DLD1 (cell line): ENCODE data around the gene HDDC2.

ENCODE experiments used
- in situ Hi-C: cut with HindIII; loops from 2 replicates; pipeline ENCODE4 v1.10.0; 2017; ENCODE audit warnings: low sequenced_read_pairs

The HDDC2 gene

DNA sequence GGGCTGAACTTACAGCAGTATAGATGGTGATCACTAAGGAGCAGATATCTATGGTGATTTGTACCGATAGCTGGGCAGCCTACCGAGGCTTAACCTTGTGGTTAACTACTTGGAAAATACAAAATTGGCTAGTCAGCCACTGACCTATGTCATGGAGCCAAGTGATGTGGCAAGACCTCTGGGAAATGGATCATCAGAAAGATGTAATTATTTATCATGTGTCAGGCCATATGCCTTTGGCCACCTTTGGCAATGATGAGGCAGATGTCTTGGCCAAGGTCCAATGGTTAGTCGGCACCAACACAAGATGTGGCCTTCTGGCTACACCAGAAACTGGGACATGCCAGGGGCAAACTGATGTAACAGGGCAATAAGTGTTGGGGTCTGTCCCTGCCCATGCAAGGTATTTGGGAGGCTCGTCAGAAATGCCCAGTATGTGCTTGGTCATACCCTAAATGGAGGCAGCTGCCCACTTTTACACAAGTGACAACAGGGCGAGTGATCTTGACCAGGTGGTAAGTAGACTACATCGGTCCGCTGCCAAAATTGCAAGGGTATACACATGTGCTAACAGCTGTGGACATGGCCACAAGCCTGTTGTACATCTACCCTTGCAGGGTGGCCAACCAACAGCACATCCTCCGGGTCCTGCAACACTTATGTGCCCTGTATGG lies 30.1 kb downstream of the HDDC2 start:
- in situ Hi-C loops = no loop called here

DNA sequence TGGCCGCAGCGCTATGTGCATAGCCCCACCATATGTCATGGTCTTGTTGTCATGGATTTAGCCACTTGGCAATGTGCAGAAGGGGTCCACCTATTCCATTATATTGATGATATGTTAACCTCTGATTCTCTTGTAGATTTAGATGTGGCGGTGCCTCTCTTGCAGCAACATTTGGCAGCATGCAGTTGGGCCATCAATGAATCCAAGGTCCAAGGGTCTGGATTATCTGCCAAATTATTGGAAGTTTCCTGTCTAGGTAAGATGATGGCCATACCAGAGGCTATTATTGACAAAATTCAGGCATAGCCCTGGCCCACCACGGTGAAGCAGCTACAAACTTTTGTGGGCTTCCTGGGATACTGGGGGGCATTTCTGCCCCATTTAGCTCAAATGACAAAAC lies 31.4 kb downstream of the HDDC2 start:
- in situ Hi-C loops = no loop called here

DNA sequence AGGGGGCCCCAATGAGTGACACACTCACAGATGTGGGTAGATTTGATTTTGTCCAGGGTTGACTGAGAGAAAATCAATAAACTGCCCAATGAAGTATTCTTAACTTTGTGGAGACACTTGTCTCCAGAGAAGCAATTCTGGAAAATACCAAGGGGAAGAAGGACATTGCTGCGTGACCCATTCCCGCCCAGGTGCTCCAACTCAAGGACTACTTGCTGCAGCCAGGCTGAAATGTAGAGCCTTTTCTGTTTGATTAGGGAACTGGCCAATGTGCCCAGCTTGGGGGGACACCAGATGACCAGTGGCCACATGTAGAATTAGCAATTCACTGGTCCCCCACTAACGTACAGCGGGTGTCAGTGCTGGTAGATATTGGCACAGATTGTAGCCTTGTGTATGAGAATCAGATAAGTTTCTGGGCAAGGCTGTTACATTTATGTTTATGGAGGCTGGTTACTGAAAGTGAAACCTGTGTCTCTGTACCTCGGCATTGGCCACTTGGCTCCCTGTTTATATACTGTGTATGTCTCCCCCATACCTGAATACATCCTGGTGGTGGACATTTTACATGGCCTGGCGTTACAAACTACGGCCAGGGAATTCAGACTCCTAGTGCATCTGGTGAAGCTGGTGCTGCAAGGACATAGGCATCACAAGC lies 32.3 kb downstream of the HDDC2 start:
- in situ Hi-C loops = no loop called here

DNA sequence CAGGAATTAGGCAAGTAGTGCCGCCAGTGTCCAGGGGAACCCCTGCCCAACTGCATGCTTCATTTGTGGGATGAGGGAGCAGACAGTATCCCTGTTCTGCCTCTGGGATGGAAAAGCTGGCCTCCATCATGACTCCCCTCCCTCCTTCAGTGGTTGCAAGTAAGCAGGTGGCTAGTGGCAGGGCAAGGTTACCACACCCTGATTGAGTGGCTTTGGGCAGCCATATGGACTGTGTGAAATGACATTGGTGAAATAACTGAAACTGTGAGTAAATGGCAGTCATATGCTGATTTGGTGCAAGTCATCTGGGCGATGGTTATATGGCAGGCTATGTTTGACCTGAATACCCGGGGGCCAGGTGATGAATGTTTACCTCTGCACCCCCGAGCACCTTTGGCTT lies 33.0 kb downstream of the HDDC2 start:
- in situ Hi-C loops = no loop called here

DNA sequence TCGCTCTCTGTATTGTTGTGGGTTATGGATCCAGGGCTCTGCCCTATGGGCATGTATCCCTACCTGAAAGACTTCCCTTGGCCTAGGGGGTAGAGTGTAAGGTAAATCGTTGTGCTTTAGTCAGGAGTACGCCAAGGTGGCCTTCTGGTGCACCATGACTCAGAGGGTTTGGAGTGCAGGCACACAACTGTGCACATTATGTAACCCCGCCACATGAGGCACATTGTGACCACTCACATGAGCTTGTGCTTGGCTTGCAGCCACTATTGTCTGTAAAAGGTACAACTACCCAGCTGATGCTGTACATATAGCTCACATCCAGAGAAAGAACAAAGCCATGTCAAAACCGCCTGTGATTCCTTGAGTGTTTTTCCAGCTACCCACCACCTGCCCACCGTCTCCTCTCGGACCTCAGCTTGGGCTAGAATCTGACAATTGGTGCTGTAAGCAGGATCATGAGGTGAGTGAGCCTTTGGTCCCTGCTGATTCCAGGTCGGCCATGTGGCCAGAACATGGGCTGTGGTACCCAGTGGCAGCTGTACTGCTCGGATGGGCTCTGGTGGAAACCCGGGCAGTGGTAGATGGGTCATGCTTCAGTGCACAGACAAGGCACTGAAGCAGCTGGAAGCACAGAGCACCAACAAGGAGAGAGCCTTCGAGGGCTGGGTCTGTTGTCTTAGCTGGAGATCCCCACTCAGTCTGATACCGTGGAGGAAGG lies 33.8 kb downstream of the HDDC2 start:
- in situ Hi-C loops = no loop called here

DNA sequence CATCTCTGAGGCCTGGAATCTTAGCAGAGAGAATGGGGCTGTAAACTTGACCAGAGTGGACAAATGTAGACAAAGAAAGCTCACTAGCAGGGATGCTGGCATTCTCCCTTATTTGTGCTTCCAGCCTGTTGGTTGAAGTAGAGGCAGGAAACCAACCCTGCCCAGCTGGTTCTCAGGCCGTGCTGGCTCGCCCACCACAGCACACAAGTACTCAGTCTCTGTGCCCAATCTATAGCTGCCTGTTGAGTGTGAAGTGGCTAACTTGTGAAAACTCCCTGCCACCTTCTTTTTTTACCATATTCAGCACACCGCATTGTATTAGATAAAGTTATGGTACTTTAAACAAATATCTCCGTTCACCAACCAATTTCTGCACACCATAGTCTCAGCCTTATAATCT lies 37.3 kb downstream of the HDDC2 start:
- in situ Hi-C loops = no loop called here

DNA sequence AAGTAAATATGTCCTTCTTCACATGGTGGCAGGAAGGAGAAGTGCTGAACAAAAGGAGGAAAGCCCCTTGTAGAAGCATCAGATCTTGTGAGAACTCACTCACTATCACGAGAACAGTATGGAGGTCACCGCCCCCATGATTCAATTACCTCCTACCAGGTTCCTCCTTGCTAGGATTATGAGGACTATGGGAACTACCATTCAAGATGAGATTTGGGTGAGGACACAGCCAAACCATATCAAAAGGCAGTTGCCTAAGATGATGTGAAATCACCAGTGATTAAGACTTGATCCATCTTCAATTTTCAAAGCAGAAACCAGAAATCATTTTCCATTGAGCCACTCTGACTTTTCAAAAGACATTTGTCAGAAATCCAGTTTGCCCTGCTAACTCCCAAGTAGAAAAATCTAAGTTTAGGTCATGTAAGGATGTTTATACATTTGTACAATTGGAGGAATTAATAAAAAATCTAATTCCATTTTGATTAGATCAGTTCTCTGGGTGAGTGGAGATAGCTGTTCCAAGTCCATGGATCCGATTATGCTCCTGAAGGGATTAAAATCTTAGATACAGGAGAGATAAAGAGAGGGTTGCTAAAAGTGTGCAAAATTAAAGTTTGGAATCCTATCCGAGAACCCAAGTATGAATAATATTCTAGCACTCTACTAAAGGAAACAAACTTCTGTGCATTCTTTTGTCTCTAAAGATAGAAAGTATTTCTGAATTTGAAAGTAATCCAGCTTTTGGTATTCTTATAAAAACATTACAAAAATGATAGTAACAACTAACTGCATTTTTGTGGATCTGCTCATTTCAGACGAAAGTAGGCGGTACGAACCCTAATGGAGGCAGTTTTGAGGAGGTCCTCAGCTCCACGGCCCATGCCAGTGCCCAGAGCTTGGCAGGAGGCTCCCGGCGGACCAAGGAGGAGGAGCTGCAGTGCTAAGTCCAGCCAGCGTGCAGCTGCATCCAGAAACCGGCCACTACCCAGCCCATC lies 39.5 kb downstream of the HDDC2 start:
- in situ Hi-C loops = no loop called here

DNA sequence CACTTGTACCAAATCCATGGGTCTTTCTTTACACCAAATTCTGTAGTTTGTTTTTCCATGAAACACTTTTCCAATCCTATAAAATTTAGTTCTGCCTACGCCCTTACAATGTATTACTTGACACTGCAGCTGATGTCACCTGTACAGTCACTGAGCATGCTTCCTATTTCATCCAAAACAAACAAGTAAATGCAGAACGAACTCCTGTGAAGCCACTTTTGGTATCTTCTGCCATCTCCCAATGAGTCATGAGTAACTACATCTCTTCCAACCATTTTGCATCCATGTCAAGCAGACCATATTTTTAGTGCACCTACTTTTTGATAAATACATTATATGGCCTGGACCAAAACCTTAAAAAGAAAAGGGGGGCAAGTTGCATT lies 42.4 kb downstream of the HDDC2 start:
- in situ Hi-C loops = no loop called here

DNA sequence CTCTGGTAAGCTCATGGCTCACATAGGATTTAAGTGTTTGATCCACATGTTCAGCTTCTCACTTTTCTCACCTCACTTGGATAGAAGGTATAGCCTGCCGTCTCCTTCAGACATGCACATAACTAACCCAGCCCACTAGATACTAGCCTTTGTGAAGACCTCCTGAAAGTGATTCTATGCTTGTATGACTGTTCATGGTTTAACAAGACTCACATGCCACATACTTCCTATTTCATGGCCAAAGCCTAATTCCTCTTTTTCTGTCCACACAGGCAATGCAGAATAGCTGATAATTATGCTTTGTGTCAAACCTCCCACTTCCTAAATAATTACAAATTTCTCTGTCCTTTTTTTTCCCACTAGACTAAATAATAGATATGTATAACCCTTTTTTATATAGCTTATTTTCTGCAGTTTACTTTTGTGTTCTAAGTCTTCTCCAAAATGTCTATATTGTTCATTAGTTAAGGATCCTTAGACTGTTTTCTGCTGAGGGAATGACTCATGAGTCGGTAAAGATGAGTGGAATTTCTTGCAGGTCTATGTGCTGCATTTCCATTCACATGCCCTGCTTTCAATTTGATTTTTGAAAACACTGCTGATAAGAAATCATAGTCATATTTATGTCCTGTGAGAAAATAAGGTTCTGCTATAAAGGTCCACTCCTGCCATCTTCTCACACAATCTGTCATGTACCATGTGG lies 43.0 kb downstream of the HDDC2 start:
- in situ Hi-C loops = no loop called here

DNA sequence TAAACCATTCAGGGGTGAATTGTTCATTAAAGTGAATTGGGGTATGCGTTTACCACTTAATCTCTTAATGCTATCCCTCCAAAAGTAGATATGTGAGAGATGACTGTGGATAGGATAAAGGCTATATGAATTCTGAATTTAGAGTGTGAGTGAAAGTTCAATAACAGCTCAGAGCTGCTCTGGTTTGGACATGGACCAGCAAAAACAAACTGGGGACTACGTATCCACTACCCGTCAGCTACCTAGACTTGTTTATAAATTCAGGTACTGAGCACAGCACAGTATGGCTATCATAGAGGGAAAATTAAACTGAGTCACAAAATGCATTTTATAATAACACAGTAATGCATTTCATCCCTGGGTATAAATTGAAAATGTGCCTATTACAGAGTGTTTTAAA lies 44.4 kb downstream of the HDDC2 start:
- in situ Hi-C loops = no loop called here

DNA sequence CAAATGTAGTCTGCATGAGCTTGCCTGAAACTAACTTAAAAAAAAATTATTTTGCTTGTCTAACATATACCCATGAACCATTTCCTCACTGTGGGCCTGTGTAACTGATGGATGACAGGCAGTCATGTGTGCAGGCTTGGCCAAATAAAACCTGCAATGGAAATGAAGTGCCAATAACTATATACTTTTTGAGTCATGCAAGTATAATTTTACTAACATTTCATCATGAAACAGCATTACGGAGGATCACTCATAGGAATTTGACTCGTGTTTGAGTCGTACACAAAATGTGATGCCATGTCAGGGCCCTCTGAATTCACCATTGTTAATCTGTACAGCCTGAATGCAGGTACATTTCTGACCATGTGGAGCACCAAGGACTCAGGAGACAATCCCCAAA lies 46.6 kb downstream of the HDDC2 start:
- in situ Hi-C loops = no loop called here

DNA sequence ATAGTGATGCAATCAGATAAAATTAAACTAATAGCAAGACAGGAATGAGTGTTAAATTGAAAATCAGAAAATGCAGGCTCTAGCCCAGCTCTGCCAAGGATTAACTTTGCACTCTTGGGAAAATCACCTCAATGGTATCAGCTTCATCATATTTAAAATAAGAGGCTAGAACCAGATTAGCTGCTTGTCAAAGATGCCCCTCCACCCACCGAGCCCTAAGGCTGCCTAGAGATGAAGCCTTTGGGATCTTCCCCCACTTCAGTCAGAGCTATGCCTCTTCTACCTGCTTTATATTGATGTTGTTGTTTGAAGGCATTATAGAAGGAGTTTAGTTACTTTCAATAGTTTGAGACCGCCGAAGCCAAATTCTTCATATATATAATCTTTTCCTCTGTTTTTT lies 47.4 kb downstream of the HDDC2 start:
- in situ Hi-C loops = no loop called here

DNA sequence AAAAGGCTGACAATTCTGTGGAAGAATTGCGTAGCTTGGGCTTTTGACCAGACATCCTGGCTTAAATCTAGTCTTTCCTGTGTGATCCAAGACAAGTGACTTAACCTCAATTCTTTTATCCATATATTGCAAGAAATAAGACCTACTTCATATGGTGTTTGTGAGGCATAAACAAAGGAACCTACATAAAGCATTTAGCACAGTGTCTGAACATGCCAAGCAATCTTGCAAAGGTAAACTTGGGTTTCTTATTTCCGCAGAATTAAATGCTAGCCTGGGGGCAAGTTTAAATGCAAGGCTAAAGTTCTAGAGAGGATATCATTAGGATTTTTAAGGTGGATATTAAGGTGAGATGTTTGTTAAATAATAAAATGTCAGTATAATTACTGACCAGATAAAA lies 47.9 kb downstream of the HDDC2 start:
- in situ Hi-C loops = no loop called here

DNA sequence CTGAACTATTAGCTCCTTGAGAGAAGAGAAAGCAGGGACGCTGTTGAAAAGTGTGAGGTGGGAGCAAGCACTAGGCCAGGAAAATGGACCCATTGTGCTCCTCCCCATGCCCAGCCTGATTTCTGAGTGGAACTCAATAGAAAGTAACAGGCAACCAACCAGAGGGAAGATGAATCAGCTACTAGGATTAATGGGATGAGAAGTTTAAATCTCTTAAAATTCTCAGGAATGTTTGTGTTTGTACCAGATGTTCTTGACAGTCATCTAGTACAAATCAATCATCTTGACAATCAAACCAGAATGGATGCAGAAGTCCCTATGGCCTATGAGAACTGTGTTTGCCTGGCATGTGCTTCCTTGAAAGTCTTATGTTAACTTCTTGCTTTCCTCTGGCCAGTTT lies 48.9 kb downstream of the HDDC2 start:
- in situ Hi-C loops = no loop called here

DNA sequence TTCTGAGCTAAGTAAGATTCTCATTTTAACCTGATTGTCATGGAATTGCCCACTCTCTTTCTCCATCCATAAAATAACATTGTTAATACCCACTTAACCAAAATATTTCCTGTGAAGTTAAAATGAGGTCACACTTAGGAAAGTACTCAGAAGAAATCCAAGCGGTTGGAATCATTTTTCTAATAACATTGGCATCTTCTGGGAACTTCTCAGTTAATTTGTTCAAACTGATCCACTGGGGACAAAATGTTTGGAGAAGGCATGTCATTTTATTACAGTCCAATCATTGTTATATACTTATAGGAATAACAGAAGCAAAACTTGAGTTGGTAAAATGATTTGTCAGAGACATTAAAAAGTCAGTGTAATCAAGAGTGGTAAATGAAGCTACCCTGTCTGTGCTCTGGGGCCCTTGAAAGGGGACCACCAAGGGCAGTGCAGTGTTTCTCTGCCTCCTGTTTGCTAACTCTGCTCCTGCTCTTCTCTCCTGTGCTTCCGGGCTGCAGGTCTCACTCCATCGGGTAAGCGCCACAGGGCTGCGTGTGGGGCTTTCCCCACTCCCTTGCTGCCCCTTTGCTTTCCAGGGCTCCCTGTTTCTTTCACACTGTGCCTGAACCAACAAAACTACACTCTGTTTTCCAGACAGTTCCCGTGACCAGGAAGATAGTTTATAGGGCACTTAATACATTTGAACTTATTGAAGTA lies 50.1 kb downstream of the HDDC2 start:
- in situ Hi-C loops = no loop called here

DNA sequence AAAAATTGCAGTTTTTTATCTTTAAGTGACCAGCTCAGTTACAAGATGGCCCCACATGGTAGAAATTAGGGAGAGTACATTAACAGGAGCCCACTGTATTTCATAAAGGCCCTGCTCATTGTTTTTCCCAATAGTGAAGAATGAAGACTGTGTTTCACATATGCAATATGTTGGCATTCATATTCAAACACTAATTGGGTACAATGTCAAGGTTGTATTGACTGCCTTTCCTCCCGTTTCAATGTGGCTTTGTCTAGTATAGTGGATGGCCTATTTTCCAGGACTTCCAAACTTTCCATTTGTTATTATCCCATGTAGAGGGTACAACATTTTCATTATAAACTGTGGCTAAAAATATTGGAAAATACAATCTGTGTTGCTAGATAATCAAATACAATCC lies 51.3 kb downstream of the HDDC2 start:
- in situ Hi-C loops = no loop called here

DNA sequence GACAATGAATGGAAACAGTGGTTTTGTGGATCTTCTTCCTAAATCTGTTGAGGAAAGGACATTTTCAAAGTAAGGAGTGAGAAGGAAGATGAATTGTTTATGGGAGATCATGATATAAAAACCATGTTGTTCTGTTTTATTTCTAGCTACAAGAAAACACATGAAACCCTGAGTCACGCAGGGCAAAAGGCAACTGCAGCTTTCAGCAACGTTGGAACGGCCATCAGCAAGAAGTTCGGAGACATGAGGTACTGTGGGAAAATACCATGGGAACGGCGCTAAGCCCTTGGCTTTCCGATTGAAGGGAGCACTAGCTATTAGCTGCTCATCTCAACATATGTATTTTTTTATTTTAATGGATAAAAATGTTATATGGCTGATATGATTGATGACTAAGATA lies 53.6 kb downstream of the HDDC2 start:
- in situ Hi-C loops = loop anchor here (5.0 kb wide), 1 partner anchor 51 kb away; no protein-coding TSS in a partner anchor

DNA sequence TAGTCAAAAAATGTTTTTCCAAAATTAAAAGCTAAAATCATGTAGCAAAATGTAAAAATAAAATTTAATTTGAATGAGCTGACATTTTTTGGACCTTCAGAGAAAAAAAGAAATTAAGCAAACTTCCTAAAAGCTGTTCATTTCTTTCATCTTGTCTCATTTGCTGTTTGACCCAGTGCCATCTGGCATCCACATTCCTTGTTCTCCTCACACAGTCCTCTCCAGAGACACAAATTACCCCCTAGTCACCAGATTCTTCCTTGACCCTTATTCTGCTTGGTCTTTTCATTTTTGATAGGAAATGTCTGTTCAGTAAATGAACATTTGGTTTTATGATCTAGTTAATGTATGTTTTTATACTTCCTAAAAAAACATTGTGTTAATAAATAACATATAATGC lies 55.2 kb downstream of the HDDC2 start:
- in situ Hi-C loops = loop anchor here (5.0 kb wide), 1 partner anchor 49 kb away; no protein-coding TSS in a partner anchor

DNA sequence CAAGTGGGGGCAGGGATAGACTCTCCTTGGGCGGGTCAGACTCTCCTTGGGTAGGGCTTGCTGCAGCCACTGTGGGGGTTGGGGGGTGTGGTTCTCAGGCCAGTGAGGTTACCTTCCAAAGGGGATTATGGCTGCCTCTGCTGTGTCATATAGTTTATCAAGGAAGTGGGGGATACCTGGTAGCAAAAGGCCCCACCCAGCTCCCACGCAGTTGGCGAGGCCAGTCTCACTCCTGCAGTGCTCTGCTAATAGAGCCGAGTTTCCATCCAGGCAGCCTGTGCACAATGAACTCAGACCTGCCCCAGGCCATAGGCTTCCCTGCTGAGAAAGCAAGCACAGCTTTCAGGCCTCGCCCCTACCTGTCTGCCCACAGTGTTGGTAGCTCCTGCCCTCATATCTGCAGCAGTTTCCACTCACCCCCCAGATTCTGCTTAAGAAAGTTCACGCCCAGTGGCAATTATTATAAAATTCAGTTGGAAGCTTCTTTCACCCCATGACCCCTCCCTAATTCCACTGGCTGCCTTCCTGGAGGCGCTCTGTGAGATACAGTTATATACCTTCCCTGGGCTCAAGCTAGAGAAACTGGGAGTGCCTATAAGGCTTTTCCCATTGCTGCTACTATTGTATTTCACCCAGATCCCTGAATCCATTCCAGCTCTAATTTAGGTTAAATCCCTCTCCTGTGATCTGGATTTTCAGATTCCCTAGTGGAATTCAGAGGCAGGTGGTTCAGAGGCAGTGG lies 56.1 kb downstream of the HDDC2 start:
- in situ Hi-C loops = loop anchor here (5.0 kb wide), 1 partner anchor 48 kb away; no protein-coding TSS in a partner anchor
